GM12878 (cell line): Measurements from ENCODE around the gene KRT38. TPM values are rescaled to one million over a fixed set of nuclear protein-coding genes. Genes with fewer than 3 reads are reported as not detected.

ENCODE experiments used
- ATAC-seq: fragments of 200-7000 bp; cut with Tn5 transposase; 3 replicates; pipeline ENCODE4 v1.9.1; 2020; ENCODE audit warnings: mild to moderate bottlenecking, moderate library complexity
- BruUV-seq: library from RNA; stranded (reverse); fragments of 400-500 nt; replicated peaks from 2 replicates; lab custom pipeline; 2021; lab: Mats Ljungman, UMichigan
- CTCF ChIA-PET: fragments of 300-600 bp; sonication (Branson Sonifier 250); formaldehyde crosslinking; extraction: SDS; loops from one replicate; lab custom pipeline; 2021; ENCODE audit warnings: inconsistent platforms; lab: Yijun Ruan, JAX
- POLR2A ChIA-PET: fragments of 350-600 bp; formaldehyde crosslinking; extraction: SDS; loops from one replicate; lab custom pipeline; 2021; ENCODE audit warnings: inconsistent platforms; lab: Charles Lee
- RAD21 ChIA-PET: fragments of 300-600 bp; sonication (Branson Sonifier 250); formaldehyde crosslinking; loops from one replicate; lab custom pipeline; 2023; ENCODE audit warnings: antibody characterized with exemption; ENCODE audit not compliant: unreplicated experiment; lab: Charles Lee
- SMC1A ChIA-PET: fragments of 300-600 bp; sonication (Branson Sonifier 250); formaldehyde crosslinking; loops from one replicate; lab custom pipeline; 2023; ENCODE audit not compliant: unreplicated experiment, uncharacterized antibody; lab: Charles Lee
- DNase-seq: peaks from one replicate; pipeline ENCODE4 v3.0.0-alpha.2; 2011; ENCODE audit warnings: low read depth, low spot score
- FAIRE-seq: peaks from 3 replicates; lab custom pipeline; 2011; peaks lifted over from hg19 to GRCh38; lab: Jason Lieb, UNC
- H2AFZ ChIP-seq: 2 replicates; pipeline ENCODE4 v1.6.0; 2011; ENCODE audit warnings: low read depth, low read length, control low read depth; ENCODE audit not compliant: control insufficient read depth
- H3K27ac ChIP-seq: 2 replicates; pipeline ENCODE4 v1.5.1; 2011; ENCODE audit warnings: control low read depth; ENCODE audit not compliant: control insufficient read depth, insufficient read depth
- H3K27me3 ChIP-seq, 2 experiments: replicated peaks in 1 of 2; 2 replicates each; pipeline versions ENCODE4 v1.6.0 to v1.6.1; 2011; ENCODE audit warnings: low read length in 1 of 2; ENCODE audit not compliant: control insufficient read depth in 2 of 2, insufficient read depth in 2 of 2
- H3K36me3 ChIP-seq, 2 experiments: 2 replicates each; pipeline ENCODE4 v1.5.1; 2011; ENCODE audit warnings: low read length in 1 of 2; ENCODE audit not compliant: control insufficient read depth in 2 of 2, insufficient read depth in 2 of 2
- H3K4me1 ChIP-seq: 2 replicates; pipeline ENCODE4 v1.6.1; 2011; ENCODE audit warnings: mild to moderate bottlenecking, low read length, moderate library complexity, mixed read lengths; ENCODE audit not compliant: control insufficient read depth, insufficient read depth
- H3K4me2 ChIP-seq: 2 replicates; pipeline ENCODE4 v1.6.0; 2011; ENCODE audit warnings: control low read depth; ENCODE audit not compliant: control insufficient read depth, insufficient read depth
- H3K4me3 ChIP-seq: fragments of 200-600 bp; sonication (generic); 2 replicates; pipeline ENCODE4 v1.5.1; 2016
- H3K79me2 ChIP-seq: 2 replicates; pipeline ENCODE4 v1.6.0; 2011; ENCODE audit warnings: low read length; ENCODE audit not compliant: control insufficient read depth, insufficient read depth
- H3K9ac ChIP-seq: 2 replicates; pipeline ENCODE4 v1.8.0; 2011; ENCODE audit warnings: low read length, control low read depth, mixed read lengths; ENCODE audit not compliant: control insufficient read depth, insufficient read depth
- H3K9me3 ChIP-seq: replicated peaks from 3 replicates; pipeline ENCODE4 v1.5.1; 2011; ENCODE audit warnings: mild to moderate bottlenecking, low read length; ENCODE audit not compliant: control insufficient read depth, insufficient read depth
- H4K20me1 ChIP-seq: 2 replicates; pipeline ENCODE4 v1.6.0; 2011; ENCODE audit not compliant: control insufficient read depth, insufficient read depth
- BACH1 ChIP-seq: fragments of 450-650 bp; IDR thresholded peaks from 2 replicates; pipeline ENCODE4 v1.6.1; 2017; ENCODE audit warnings: mild to moderate bottlenecking, borderline replicate concordance
- BRCA1 ChIP-seq: IDR thresholded peaks from 2 replicates; pipeline ENCODE4 v1.6.1; 2011; ENCODE audit warnings: low read depth, low read length, improper control_type of control experiment
- CBX5 ChIP-seq: sonication (generic); IDR thresholded peaks from 2 replicates; pipeline ENCODE4 v1.6.1; 2016; ENCODE audit warnings: low read depth, moderate library complexity, mild to moderate bottlenecking, inconsistent platforms
- CREM ChIP-seq: IDR thresholded peaks from 2 replicates; pipeline ENCODE4 v1.6.1; 2014; ENCODE audit warnings: antibody characterized with exemption, low read depth
- EP300 ChIP-seq, 2 experiments: fragments of 150-350 bp in 1 of 2; IDR thresholded peaks; 2 replicates each; pipeline ENCODE4 v1.6.1; 2011 to 2012; ENCODE audit warnings: low read depth in 2 of 2, low read length in 2 of 2, borderline replicate concordance in 1 of 2, improper control_type of control experiment in 1 of 2, inconsistent platforms in 1 of 2; ENCODE audit not compliant: control insufficient read depth in 1 of 2
- GATAD2B ChIP-seq: fragments of 450-650 bp; conservative IDR thresholded peaks from 2 replicates; pipeline ENCODE4 v1.6.1; 2017; ENCODE audit warnings: low read depth, mild to moderate bottlenecking, moderate library complexity
- HDGF ChIP-seq: fragments of 450-650 bp; IDR thresholded peaks from 2 replicates; pipeline ENCODE4 v1.6.1; 2016; ENCODE audit warnings: antibody characterized with exemption
- IKZF2 ChIP-seq, 2 experiments: fragments of 450-650 bp; IDR thresholded peaks; 2 replicates each; pipeline ENCODE4 v1.6.1; 2017; ENCODE audit warnings: mild to moderate bottlenecking in 2 of 2, moderate library complexity in 2 of 2
- LARP7 ChIP-seq: fragments of 450-650 bp; IDR thresholded peaks from 2 replicates; pipeline ENCODE4 v1.6.1; 2017; ENCODE audit warnings: mild to moderate bottlenecking
- RBBP5 ChIP-seq: fragments of 200-600 bp; sonication (generic); conservative IDR thresholded peaks from 2 replicates; pipeline ENCODE4 v1.6.1; 2016
- SMAD1 ChIP-seq: fragments of 450-650 bp; IDR thresholded peaks from 2 replicates; pipeline ENCODE4 v1.6.1; 2018; ENCODE audit warnings: mild to moderate bottlenecking, low read depth; ENCODE audit not compliant: partially characterized antibody
- STAT3 ChIP-seq: IDR thresholded peaks from 2 replicates; pipeline ENCODE4 v1.6.1; 2011; ENCODE audit warnings: low read depth, low read length, improper control_type of control experiment
- TAF1 ChIP-seq: IDR thresholded peaks from 2 replicates; pipeline ENCODE4 v1.6.1; 2011; ENCODE audit warnings: mild to moderate bottlenecking, low read depth, low read length, borderline replicate concordance
- WGBS: methylation state at CpG from one replicate; pipeline ENCODE4 v1.1.6; 2016; ENCODE audit warnings: low lambda C conversion rate; ENCODE audit not compliant: insufficient replicate concordance, insufficient coverage; ENCODE audit errors: missing lambda C conversion rate; 5-methylcytosine and 5-hydroxymethylcytosine counted together
- in situ Hi-C: fragments of 300-500 bp; cut with MboI; formaldehyde crosslinking; loops from 9 replicates; pipeline ENCODE4 v1.14.3; 2018; ENCODE audit warnings: mixed read lengths
- intact Hi-C: fragments of 100-400 bp; cut with micrococcal nuclease; formaldehyde crosslinking; loops from one replicate; pipeline ENCODE4 v1.14.2; 2022; ENCODE audit not compliant: unreplicated experiment
- polyA plus RNA-seq, 11 experiments: library from polyadenylated mRNA; depleted of rRNA in 4 of 11; unstranded in 6 of 11; stranded (reverse) in 5 of 11; fragments of >200 nt; fragmentation: Nextera tagmentation in 4 of 11; fragmentation: Illumina TruSeq in 1 of 11; extraction: Ambion mirVana in 4 of 11; extraction: Trizol in 1 of 11; gene quantifications; 1 replicate in 1 of 11; 2 replicates in 10 of 11; pipeline versions ENCODE4 v1.2.1 to v1.2.3, GENCODE V29; 2011 to 2016; ENCODE audit warnings: inconsistent platforms in 2 of 11, missing spikeins in 2 of 11, low read depth in 1 of 11
- total RNA-seq, 4 experiments: library from RNA; depleted of rRNA in 3 of 4; stranded (reverse); fragments of >200 nt in 3 of 4; fragmentation: Illumina TruSeq in 1 of 4; extraction: Trizol in 1 of 4; gene quantifications; 2 replicates each; pipeline versions ENCODE4 v1.2.1 to v1.2.3, GENCODE V29; 2013 to 2021
- TF ChIP-seq, protein P1 (sequence below): fragments of 150-350 bp; IDR thresholded peaks from 2 replicates; pipeline ENCODE4 v1.6.1; 2016; ENCODE audit warnings: low read depth, low read length

The KRT38 gene
- total and polyA plus RNA-seq, 10 of the 15 experiments (the other 5 are each of a cell fraction or from before 2014, with no cell fraction given): not detected

GRCh38 chr17:41453066-41453465, 12.3 kb upstream of the KRT38 start (continued):
- TF ChIP-seq BRCA1 (no peak), TAF1 (no peak), CBX5 (no peak), GATAD2B (no peak), HDGF (no peak), SMAD1 (no peak)

GRCh38 chr17:41452281-41452680, 11.5 kb upstream of the KRT38 start:
- DNase-seq (no peak), ATAC-seq (no peak), FAIRE-seq (no peak)
- intact Hi-C loops (no loop called here), in situ Hi-C loops (no loop called here)
- Histone ChIP-seq H3K9ac (no peak overlapping the region), H3K9me3 (no peaks in the 10 kb centered on the region), H3K27me3 (peaks cover 0 to 1% of the 10 kb centered on the region in 2 experiments; a peak in 1 of 4 replicates), H4K20me1 (no peaks in the 10 kb centered on the region; the same call in 1 of the 2 replicates), H3K79me2 (no peaks in the 10 kb centered on the region), H3K27ac (no peak overlapping the region), H3K4me1 (no peaks in the 10 kb centered on the region), H3K4me3 (no peak overlapping the region), H3K36me3 (no peaks in the 10 kb centered on the region), H3K4me2 (no peak overlapping the region), H2AFZ (no peak overlapping the region)
- TF ChIP-seq, protein P1, sequence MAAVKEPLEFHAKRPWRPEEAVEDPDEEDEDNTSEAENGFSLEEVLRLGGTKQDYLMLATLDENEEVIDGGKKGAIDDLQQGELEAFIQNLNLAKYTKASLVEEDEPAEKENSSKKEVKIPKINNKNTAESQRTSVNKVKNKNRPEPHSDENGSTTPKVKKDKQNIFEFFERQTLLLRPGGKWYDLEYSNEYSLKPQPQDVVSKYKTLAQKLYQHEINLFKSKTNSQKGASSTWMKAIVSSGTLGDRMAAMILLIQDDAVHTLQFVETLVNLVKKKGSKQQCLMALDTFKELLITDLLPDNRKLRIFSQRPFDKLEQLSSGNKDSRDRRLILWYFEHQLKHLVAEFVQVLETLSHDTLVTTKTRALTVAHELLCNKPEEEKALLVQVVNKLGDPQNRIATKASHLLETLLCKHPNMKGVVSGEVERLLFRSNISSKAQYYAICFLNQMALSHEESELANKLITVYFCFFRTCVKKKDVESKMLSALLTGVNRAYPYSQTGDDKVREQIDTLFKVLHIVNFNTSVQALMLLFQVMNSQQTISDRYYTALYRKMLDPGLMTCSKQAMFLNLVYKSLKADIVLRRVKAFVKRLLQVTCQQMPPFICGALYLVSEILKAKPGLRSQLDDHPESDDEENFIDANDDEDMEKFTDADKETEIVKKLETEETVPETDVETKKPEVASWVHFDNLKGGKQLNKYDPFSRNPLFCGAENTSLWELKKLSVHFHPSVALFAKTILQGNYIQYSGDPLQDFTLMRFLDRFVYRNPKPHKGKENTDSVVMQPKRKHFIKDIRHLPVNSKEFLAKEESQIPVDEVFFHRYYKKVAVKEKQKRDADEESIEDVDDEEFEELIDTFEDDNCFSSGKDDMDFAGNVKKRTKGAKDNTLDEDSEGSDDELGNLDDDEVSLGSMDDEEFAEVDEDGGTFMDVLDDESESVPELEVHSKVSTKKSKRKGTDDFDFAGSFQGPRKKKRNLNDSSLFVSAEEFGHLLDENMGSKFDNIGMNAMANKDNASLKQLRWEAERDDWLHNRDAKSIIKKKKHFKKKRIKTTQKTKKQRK: no peak
- TF ChIP-seq CREM (no peak), BACH1 (no peak), IKZF2 (IDR thresholded peaks at IDR 0.05) (no peak), EP300 (IDR thresholded peaks at IDR 0.05; ENCODE audit: borderline replicate concordance in 1 of 2, control insufficient read depth in 1 of 2, low read depth in 2 of 2, low read length in 2 of 2) (no peak), STAT3 (no peak), LARP7 (no peak), RBBP5 (no peak)
- SMC1A ChIA-PET: interaction anchor here (0.5 kb wide), 1 partner anchor 9 kb away, joined by 3 read pairs; no protein-coding TSS in a partner anchor
- 21% methylated on average over 4 of the region's 4 CpGs for WGBS
- RAD21 ChIA-PET: no interaction called here
- CTCF ChIA-PET: interaction anchor here (1.3 to 2.1 kb wide), 2 partner anchors 10 to 96 kb away, joined by 3 to 5 read pairs; no protein-coding TSS in a partner anchor
- BruUV-seq: no TSS peak
- POLR2A ChIA-PET: no interaction called here
